HG03039 (cell line): ENCODE data around the gene DNAJC15.
A peak's percentile ranks its signal among the peaks of the same experiment; 100 is the strongest.
"Not testable (repeated sequence)": the region's sequence is repeated elsewhere in the genome, so short reads cannot be mapped to it uniquely, and the experiment has no call there.

Experiments
- ATAC-seq: cut with Tn5 transposase; IDR thresholded peaks from one replicate; pipeline ENCODE4 v1.9.1; 2021; ENCODE audit warnings: mild to moderate bottlenecking, moderate library complexity; ENCODE audit not compliant: unreplicated experiment

DNAJC15 gene

DNA sequence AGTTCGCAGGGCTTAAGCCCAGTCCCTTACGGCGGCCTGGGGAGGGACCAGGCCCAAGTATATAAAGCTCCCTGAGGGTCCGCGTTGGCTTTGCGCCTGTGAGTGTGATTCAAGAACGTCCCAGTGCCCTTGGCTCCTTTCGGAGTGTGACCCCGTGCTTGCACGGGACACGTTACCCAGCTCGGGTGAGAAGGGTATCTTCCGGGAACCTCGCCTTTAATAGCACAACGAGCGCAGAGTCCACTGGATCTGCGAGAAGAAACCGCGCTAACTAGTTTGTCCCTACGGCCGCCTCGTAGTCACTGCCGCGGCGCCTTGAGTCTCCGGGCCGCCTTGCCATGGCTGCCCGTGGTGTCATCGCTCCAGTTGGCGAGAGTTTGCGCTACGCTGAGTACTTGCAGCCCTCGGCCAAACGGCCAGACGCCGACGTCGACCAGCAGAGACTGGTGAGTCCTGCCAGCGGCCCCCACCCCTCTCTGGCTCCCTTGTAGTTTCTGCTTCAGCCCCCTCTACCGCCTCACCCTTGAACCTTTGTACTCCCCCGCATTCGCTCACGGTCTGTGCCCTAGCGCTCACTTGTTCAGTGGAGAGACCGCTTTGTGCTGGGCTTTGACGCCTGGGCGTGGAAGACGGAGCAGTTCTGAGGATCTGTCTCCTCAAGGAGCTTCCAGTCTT is at the start of gene DNAJC15:
TSS of gene DNAJC15 (plus strand) at position 298 of the 675 bp plus-strand sequence. CDS start at position 339, 41 bp downstream.
- ATAC-seq, result peak; percentile 83

DNA sequence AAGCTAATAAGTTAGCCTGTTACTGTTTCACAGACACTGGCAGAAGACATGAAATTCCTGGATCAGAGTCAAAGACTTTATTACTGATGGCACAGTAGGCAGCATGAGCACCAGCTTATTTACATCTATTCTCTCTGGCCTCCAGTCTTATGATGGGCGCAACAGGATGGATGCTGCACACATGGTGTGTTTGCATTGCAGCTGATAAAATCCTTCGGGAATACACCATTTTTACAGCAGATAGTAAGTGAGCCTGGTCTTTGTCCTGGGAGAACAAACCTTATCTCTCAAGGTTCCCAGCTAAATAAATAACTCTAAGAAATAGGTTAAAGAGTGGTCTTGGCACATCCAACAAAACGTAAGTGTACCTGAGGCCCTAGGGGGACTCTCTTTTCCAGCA is 47.3 kb upstream of the DNAJC15 start:
- ATAC-seq, result no peak

DNA sequence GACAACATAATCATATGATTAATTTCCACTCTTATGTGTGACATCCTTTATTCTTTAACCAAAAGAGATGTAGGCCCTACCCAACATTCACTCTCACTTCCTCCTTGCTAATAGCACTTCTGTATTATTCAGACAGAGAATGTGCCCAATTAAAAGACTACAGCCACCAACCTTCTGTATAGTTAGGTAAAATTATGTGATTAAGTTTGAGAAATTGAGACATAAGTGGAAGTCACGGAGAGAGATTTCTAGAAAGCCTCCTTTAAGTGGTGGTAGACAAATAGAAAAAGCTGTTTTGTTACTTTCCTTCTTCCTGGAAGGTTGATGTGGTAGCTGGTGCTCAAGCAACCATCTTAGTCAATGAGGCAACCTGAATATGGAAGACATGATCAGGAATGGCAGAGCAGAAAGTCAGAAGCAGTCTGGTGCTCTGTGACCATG is 46.1 kb upstream of the DNAJC15 start:
- no peak for ATAC-seq

- no peak for ATAC-seq
Measured at GRCh38 chr13:42981317-42981716, 42.1 kb upstream of the DNAJC15 start.

- ATAC-seq, result no peak
Measured at GRCh38 chr13:42981853-42982252, 41.5 kb upstream of the DNAJC15 start.

- ATAC-seq, result no peak
Measured at GRCh38 chr13:42984026-42984425, 39.4 kb upstream of the DNAJC15 start.

GRCh38 chr13:42984691-42985090 is 38.7 kb upstream of the DNAJC15 start:
- ATAC-seq, result no peak

DNA sequence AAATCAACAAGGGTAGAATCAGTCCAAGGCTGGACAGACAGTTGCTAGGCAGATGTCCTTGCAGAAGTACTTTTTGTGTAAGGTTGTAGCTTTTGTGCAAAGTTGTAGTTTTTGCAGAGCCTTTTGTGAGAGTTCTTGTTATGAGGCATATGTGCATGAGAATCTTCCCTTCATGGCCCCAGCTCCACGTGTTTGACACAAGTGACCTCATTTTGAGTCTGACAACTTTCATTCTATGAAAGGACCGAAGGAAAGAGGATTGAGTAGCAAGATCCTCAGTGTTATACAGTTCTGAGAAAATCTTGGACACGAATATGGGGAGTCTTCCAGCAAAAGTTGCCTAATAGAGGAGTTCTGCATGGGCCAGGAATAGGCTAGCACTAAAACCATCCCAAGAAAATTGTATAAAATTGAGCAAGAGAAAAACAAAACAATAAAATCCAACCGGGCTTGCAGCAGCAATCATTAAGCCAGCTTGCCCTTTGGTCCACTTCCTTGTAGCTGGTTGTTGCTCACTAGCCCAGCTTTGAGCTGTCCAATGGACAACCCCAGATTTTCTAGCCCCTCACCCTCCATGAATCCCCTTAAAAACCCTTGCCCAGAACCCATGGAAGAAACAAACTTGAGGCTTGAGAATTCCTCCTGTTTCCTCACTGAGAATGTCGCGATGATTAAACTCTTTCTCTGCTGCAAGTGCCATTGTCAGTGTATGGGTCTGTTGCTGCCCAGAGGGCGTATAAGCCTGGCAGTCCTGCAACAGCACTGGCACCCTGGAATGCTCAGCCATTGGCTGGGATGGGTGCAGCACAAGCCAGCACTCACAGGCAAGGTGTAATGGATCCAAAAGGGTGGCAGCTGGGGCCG is 37.8 kb upstream of the DNAJC15 start:
- no peak for ATAC-seq

DNA sequence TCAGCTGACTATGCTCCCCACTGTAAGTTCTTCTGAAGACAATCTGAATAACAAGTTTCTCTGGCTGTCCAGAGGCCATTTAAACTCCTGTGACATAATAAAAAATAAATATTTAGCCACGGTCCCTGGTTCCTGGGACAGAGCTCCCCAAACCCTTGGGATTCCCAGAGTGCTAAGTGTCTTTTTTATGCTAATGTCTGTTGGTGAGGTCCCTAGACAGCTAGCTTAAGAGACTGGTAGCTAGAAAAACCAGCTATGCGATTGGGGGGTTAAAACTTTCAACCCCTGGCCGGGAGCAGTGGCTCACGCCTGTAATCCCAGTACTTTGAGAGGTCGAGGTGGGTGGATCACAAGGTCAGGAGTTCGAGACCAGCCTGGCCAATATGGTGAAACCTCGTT is 37.2 kb upstream of the DNAJC15 start:
- no peak for ATAC-seq

GRCh38 chr13:42990291-42991232 is 32.8 kb upstream of the DNAJC15 start:
- no peak for ATAC-seq

DNA sequence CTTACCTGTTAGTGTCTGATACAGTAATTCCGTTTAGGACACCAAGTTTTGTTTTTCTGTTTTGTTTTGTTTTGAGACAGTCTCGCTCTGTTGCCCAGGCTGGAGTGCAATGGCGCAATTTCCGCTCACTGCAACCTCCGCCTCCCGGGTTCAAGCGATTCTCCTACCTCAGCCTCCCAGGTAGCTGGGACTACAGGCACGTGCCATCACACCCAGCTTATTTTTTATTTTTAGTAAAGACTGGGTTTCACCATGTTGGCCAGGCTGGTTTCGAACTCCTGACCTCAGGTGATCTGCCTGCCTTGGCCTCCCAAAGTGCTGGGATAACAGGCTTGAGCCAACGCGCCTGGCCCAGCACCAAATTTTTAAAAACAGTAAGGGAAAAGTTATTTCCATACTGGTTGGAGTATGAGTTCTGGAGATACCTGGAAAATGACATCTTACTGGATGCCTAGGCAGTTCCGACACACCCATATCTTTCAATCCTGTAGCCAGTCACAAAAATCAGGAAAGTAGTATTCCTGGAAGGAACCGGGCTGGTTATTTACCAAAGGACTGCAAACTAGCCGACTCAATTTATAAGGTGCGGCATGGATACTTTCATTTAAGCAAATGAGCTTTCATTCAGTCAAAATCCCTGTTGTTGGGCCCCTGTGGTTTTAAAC is 32.0 kb upstream of the DNAJC15 start:
- ATAC-seq, result not testable (repeated sequence)

GRCh38 chr13:42991898-42992763 is 31.3 kb upstream of the DNAJC15 start, which contains the start of gene EPSTI1:
Gene EPSTI1, minus strand, starts transcription at chr13:42992241. Its CDS starts 76 bp downstream, at chr13:42992165.
- ATAC-seq, result peak; percentile 76

DNA sequence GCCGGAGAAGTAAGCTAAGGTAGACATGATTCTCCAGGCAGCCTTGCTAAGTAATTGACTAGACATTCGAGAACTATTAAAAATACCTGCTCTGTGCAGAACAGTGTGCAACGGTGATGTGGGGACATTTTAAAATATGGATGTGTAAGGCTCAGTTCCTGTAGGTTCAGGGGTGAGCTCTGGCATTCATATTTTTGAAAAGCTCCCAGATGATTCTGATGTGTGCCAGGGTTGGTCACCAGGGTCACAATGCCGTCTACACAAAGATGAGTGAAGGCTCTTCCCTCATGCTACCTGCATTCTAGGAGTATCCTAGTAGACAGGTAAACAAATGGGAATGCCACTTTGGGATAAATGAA is 30.6 kb upstream of the DNAJC15 start:
- no peak for ATAC-seq

DNA sequence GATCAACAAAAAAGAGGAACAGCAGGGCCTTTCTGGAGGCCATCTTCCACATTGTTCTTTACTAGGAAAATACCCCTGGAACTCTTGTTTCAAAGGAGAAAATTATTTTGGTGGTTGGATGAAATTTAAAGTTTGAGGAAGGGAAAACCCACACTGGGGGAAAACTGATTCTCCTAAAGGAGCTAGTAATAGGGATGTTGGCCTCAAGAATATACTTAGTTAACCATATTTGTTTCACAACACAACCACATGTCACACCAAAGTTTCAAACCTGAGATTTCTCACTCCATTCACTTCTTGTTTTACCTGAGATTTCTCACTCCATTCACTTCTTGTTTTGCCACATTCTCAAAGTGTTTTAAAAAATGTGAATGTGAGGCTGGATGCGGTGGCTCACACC is 28.5 kb upstream of the DNAJC15 start:
- ATAC-seq, result no peak

DNA sequence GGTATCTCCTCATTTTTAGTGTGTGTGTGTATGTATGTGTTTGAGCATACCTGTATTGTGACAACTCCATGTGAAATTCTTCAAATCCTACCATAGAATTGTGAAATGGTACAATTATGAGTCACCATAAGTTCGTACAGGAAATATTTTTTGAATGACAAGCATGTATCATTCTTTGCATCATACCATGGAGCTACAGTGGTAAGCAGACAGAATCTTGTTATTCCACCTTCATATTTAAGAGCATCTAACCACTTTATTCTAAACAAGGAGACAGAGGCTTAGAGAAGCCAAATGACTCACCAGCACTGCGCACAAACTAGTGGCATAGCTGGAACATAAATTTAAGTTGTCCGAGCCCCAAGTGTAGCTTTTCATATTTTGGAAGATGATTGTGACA is 26.8 kb upstream of the DNAJC15 start:
- no peak for ATAC-seq

- ATAC-seq, result peak; percentile 53
Measured at GRCh38 chr13:42997381-42997780, 26.0 kb upstream of the DNAJC15 start.

DNA sequence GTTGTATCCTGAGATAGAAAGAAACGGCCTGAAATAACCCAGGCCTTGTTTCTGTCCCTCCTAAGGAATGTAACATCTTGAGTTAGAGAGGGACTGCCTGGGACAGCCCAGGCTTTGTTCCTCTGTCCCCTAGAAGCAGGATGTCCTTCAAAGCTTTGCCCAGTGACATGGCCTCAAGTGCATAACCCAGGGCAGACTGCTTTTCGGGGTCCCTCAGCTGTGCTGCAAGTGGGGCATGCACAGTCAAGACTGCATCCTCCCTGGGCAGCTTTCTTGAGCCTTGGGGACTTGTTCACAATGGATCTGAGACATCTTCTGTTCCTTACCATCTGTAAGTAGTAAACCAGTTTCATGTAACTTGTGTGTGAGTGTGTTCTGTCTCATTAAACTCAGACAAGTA is 23.9 kb upstream of the DNAJC15 start:
- ATAC-seq, result no peak

- ATAC-seq, result no peak
Measured at GRCh38 chr13:43000676-43001075, 22.7 kb upstream of the DNAJC15 start.

DNA sequence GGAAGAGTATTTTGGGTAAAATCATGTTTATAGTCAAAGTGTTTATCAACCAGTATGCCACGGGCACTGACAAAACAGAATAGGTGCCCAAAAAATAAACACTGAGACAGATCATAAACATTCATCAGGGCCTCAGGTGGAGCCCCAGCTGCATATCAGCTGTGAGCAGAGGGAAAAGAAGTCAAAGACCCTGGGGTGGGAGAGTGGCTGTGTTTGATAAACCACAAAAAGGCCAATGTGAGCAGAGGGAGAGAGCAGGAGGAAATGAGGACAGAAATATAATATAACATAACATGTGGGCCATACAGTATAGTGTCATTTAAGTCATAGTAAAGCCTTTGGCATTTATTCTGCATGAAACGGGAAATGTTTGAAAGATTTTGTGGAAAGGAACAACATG is 21.4 kb upstream of the DNAJC15 start:
- no peak for ATAC-seq

GRCh38 chr13:43003010-43003409 is 20.4 kb upstream of the DNAJC15 start:
- ATAC-seq, result no peak
